ENCODE results near the gene ANKRD22. TPM values are rescaled to one million over a fixed set of nuclear protein-coding genes. Genes with fewer than 3 reads are reported as not detected.

The ANKRD22 gene
- total and polyA plus RNA-seq, 9 of the 15 experiments (the other 6 are each of a cell fraction or from before 2014, with no cell fraction given): not detected

DNA sequence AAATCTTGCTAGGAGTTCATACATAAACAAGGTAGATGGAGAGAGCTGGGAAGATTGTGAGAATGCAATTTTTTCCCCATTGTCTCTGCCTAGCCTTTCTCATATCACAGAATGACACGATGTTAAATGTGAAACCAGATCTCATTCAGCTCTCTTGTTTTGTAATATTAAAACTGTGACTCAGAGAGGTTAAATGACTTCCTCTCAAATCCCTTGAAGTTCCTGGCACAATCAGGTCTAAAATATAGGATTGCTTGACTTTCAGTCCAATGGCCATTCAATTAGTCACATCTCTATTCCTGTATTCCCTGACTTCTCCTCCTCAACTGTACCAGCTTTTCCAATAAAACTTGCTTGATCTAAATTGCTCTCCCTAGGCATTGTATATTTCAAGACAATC is 3.1 kb downstream of the ANKRD22 start:
- Histone ChIP-seq H3K36me3 (ENCODE audit: control insufficient read depth, insufficient read depth, low read length) (no peaks in the 10 kb centered on the region), H3K4me3 (no peak overlapping the region), H4K20me1 (replicated peaks; ENCODE audit: control insufficient read depth, insufficient read depth, low read length) (no peaks in the 10 kb centered on the region), H3K79me2 (ENCODE audit: control insufficient read depth, insufficient read depth, low read length) (no peaks in the 10 kb centered on the region), H3K9me3 (replicated peaks; ENCODE audit: control insufficient read depth, insufficient read depth, low read depth, low read length) (no peaks in the 10 kb centered on the region), H3K27me3 (ENCODE audit: control insufficient read depth in 2 of 2, insufficient read depth in 2 of 2, low read length in 2 of 2) (no peaks in the 10 kb centered on the region), H2AFZ (ENCODE audit: low read depth, low read length) (no peak overlapping the region), H3K9me1 (ENCODE audit: control insufficient read depth, insufficient read depth, low read length) (no peaks in the 10 kb centered on the region), H3K4me1 (replicated peaks in 1 of 2; ENCODE audit: control insufficient read depth in 2 of 2, insufficient read depth in 2 of 2, low read length in 2 of 2) (no peaks in the 10 kb centered on the region), H3K27ac (ENCODE audit: extremely low read depth, low read depth, low read length) (no peak overlapping the region), H3K4me2 (ENCODE audit: insufficient read depth, low read length) (no peak overlapping the region), H3K9ac (ENCODE audit: insufficient read depth in 1 of 2, low read depth in 2 of 2, low read length in 2 of 2) (no peak overlapping the region)
- ChIA-PET POLR2A (no interaction called here), CTCF (ENCODE audit: low intra/inter-chr PET ratio) (no interaction called here)
- in situ Hi-C loops (cut with MboI): no loop called here
- 0% methylated on average over 1 of the region's 1 CpG for WGBS (ENCODE audit: insufficient coverage, low coverage, missing lambda C conversion rate)
- FAIRE-seq: no peak
- no TSS peak for BruUV-seq (replicated peaks)
- intact Hi-C loops (cut with micrococcal nuclease): no loop called here
- no peak for ATAC-seq
- DNase-seq (ENCODE audit: extremely low read depth in 1 of 4, low spot score in 3 of 4): no peak
- TF ChIP-seq, protein P1, sequence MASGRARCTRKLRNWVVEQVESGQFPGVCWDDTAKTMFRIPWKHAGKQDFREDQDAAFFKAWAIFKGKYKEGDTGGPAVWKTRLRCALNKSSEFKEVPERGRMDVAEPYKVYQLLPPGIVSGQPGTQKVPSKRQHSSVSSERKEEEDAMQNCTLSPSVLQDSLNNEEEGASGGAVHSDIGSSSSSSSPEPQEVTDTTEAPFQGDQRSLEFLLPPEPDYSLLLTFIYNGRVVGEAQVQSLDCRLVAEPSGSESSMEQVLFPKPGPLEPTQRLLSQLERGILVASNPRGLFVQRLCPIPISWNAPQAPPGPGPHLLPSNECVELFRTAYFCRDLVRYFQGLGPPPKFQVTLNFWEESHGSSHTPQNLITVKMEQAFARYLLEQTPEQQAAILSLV (tag; IDR thresholded peaks at IDR 0.05): no peak
- no peak for TF ChIP-seq RBM17 (IDR thresholded peaks at IDR 0.05; ENCODE audit: borderline replicate concordance, low read depth, low read length)
- TF ChIP-seq EP300 (IDR thresholded peaks at IDR 0.05; ENCODE audit: low read length): no peak
- TF ChIP-seq, protein P2, sequence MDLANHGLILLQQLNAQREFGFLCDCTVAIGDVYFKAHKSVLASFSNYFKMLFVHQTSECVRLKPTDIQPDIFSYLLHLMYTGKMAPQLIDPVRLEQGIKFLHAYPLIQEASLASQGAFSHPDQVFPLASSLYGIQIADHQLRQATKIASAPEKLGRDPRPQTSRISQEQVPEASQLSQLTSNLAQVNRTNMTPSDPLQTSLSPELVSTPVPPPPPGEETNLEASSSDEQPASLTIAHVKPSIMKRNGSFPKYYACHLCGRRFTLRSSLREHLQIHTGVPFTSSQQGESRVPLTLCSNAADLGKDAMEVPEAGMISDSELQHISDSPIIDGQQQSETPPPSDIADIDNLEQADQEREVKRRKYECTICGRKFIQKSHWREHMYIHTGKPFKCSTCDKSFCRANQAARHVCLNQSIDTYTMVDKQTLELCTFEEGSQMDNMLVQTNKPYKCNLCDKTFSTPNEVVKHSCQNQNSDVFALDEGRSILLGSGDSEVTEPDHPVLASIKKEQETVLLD (IDR thresholded peaks at IDR 0.05): no peak
- TF ChIP-seq, protein P3, sequence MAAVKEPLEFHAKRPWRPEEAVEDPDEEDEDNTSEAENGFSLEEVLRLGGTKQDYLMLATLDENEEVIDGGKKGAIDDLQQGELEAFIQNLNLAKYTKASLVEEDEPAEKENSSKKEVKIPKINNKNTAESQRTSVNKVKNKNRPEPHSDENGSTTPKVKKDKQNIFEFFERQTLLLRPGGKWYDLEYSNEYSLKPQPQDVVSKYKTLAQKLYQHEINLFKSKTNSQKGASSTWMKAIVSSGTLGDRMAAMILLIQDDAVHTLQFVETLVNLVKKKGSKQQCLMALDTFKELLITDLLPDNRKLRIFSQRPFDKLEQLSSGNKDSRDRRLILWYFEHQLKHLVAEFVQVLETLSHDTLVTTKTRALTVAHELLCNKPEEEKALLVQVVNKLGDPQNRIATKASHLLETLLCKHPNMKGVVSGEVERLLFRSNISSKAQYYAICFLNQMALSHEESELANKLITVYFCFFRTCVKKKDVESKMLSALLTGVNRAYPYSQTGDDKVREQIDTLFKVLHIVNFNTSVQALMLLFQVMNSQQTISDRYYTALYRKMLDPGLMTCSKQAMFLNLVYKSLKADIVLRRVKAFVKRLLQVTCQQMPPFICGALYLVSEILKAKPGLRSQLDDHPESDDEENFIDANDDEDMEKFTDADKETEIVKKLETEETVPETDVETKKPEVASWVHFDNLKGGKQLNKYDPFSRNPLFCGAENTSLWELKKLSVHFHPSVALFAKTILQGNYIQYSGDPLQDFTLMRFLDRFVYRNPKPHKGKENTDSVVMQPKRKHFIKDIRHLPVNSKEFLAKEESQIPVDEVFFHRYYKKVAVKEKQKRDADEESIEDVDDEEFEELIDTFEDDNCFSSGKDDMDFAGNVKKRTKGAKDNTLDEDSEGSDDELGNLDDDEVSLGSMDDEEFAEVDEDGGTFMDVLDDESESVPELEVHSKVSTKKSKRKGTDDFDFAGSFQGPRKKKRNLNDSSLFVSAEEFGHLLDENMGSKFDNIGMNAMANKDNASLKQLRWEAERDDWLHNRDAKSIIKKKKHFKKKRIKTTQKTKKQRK (IDR thresholded peaks at IDR 0.05; ENCODE audit: borderline replicate concordance, low read depth, low read length): no peak
- TF ChIP-seq TBP (optimal IDR thresholded peaks at IDR 0.05; ENCODE audit: low read depth, low read length): no peak
- TF ChIP-seq, protein P4, sequence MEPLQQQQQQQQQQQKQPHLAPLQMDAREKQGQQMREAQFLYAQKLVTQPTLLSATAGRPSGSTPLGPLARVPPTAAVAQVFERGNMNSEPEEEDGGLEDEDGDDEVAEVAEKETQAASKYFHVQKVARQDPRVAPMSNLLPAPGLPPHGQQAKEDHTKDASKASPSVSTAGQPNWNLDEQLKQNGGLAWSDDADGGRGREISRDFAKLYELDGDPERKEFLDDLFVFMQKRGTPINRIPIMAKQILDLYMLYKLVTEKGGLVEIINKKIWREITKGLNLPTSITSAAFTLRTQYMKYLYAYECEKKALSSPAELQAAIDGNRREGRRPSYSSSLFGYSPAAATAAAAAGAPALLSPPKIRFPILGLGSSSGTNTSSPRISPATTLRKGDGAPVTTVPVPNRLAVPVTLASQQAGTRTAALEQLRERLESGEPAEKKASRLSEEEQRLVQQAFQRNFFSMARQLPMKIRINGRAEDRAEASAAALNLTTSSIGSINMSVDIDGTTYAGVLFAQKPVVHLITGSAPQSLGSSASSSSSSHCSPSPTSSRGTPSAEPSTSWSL (CRISPR knock-in tag; IDR thresholded peaks at IDR 0.05; ENCODE audit: borderline replicate concordance): no peak

Data from K562 (cell line).